ENCODE results near the gene TF. TPM values are rescaled to one million over a fixed set of nuclear protein-coding genes. Genes with fewer than 3 reads are reported as not detected.

The TF gene
- total RNA-seq, 1 donor from 2014 or later: under 0.01 TPM

DNA sequence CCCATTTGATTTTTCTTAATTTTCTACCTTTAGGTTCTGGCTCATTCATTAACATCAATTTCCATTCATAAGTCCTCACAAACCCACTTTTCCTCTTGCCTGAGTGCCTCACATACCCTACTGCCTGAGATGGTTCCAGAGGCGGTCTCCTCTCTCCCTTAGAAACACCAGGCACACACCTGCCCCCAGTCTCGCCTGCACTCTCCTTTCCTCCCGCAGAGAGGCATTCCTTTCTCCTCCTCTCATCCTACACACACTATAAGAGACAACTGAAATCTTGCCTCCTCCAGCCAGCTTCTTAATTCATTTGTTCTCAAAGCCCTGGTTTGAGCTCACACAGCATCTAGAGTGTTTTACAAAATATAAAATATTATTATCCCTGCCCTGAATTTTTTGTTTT, 27.5 kb downstream of the TF start:
- TF ChIP-seq, protein P1, sequence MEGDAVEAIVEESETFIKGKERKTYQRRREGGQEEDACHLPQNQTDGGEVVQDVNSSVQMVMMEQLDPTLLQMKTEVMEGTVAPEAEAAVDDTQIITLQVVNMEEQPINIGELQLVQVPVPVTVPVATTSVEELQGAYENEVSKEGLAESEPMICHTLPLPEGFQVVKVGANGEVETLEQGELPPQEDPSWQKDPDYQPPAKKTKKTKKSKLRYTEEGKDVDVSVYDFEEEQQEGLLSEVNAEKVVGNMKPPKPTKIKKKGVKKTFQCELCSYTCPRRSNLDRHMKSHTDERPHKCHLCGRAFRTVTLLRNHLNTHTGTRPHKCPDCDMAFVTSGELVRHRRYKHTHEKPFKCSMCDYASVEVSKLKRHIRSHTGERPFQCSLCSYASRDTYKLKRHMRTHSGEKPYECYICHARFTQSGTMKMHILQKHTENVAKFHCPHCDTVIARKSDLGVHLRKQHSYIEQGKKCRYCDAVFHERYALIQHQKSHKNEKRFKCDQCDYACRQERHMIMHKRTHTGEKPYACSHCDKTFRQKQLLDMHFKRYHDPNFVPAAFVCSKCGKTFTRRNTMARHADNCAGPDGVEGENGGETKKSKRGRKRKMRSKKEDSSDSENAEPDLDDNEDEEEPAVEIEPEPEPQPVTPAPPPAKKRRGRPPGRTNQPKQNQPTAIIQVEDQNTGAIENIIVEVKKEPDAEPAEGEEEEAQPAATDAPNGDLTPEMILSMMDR (IDR thresholded peaks at IDR 0.05; ENCODE audit: insufficient read depth, low read length, poor library complexity, severe bottlenecking): no peak
- no peaks in the 10 kb centered on the region for H3K36me3 ChIP-seq (ENCODE audit: control insufficient read depth, insufficient read depth, low read length)
- no peak overlapping the region for H3K4me3 ChIP-seq (ENCODE audit: low read depth, low read length)
- no peak for DNase-seq (ENCODE audit: low read depth)
- no peaks in the 10 kb centered on the region for H3K27me3 ChIP-seq (ENCODE audit: control insufficient read depth, insufficient read depth, low read length)

DNA sequence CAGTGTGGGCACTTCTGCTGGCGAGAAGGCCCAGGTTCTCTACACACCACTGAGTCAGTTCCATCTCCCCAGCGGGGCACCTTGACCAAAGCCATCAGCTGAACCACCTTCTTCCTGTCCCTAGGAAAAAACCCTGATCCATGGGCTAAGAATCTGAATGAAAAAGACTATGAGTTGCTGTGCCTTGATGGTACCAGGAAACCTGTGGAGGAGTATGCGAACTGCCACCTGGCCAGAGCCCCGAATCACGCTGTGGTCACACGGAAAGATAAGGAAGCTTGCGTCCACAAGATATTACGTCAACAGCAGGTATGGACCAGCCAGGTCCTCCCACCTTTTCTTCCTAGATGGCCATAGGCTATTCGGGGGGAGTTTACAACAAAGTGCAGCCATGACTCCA, 29.1 kb downstream of the TF start:
- TF ChIP-seq, protein P1 (IDR thresholded peaks at IDR 0.05; ENCODE audit: insufficient read depth, low read length, poor library complexity, severe bottlenecking): no peak
- no peaks in the 10 kb centered on the region for H3K27me3 ChIP-seq (ENCODE audit: control insufficient read depth, insufficient read depth, low read length)
- no peak for DNase-seq (ENCODE audit: low read depth)
- no peak overlapping the region for H3K4me3 ChIP-seq (ENCODE audit: low read depth, low read length)
- no peaks in the 10 kb centered on the region for H3K36me3 ChIP-seq (ENCODE audit: control insufficient read depth, insufficient read depth, low read length)

DNA sequence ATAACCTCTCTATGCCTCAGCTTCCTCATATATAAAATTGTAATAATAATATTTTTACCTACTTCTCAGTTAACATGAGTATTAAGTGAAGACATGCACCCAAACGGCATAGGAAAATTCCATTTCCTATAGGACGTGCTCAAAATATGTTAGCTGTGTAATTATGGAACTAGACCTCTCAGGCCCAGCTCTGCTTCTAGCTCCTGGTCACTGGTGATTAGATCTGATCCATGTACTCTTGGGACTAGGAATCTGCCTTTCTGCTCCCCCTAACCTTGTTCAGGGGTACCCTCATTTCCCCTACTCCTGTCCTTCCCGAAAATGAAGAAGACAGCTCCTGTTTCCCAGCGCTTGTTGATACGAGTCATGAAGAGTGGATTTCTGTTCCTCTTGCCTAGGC, 29.6 kb downstream of the TF start:
- H3K27me3 ChIP-seq (ENCODE audit: control insufficient read depth, insufficient read depth, low read length): no peaks in the 10 kb centered on the region
- no peaks in the 10 kb centered on the region for H3K36me3 ChIP-seq (ENCODE audit: control insufficient read depth, insufficient read depth, low read length)
- TF ChIP-seq, protein P1 (IDR thresholded peaks at IDR 0.05; ENCODE audit: insufficient read depth, low read length, poor library complexity, severe bottlenecking): no peak
- no peak for DNase-seq (ENCODE audit: low read depth)
- H3K4me3 ChIP-seq (ENCODE audit: low read depth, low read length): no peak overlapping the region

DNA sequence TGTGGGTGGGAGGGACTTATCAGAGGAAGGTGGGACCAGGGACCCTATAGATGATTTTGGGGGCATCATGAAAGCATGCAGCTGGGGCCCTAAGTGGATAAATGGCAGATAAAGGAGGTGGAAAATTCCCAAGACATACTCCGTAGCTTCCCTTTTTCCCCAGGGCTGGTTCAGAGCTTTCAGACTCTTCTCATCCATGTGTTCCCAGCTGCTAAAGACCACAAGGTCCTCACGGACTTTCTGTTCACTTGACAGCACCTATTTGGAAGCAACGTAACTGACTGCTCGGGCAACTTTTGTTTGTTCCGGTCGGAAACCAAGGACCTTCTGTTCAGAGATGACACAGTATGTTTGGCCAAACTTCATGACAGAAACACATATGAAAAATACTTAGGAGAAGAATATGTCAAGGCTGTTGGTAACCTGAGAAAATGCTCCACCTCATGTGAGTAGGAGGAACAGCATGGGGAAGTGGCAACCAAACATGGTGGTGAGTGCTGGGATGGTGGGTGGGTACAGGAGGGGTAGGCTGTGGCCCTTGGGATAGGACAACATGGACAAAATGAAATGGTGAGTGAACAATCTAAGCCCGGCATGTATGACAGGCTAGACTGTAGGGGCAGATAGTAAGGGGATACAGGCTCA, 30.7 kb downstream of the TF start:
- Histone ChIP-seq H3K4me3 (ENCODE audit: low read depth, low read length) (no peak overlapping the region), H3K27me3 (ENCODE audit: control insufficient read depth, insufficient read depth, low read length) (no peaks in the 10 kb centered on the region), H3K36me3 (ENCODE audit: control insufficient read depth, insufficient read depth, low read length) (no peaks in the 10 kb centered on the region)
- TF ChIP-seq, protein P1 (IDR thresholded peaks at IDR 0.05; ENCODE audit: insufficient read depth, low read length, poor library complexity, severe bottlenecking): no peak
- DNase-seq (ENCODE audit: low read depth): no peak

DNA sequence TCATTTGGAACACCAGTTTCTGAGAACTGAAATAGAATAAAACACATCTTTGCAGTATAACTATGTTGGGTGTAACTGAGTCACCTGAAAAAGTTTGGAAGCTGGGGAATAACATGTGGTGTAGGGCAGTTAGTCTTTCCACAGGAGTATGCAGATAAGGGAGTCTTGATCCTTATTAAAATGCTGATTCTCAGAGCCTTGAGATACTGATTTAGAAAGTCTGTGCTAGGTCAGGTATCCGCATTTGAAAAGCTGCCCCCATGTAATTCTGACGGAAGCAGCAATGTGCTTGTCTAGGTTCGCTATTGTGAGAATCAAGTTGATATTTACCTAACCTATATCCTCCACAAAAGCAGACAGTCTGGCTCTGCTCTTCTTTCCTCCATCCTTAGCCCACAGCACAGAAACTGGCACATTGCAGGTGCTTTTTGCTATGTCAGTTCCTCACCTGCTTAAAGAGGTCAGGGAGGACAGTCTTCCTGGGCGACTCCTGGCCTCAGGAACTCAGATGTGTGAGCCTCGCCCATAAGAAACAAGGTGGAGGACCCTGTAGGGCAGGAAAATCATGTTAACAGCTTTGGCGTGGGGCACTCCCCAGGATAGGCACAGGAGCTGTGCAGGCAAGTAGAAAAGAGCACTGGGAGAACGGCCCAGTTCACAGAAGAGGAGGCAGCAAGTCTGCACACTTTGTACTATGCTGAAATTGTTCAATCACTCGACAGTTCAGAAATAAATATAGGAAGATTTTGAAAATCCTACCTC, 31.8 kb downstream of the TF start:
- no peaks in the 10 kb centered on the region for H3K27me3 ChIP-seq (ENCODE audit: control insufficient read depth, insufficient read depth, low read length)
- no peaks in the 10 kb centered on the region for H3K36me3 ChIP-seq (ENCODE audit: control insufficient read depth, insufficient read depth, low read length)
- H3K4me3 ChIP-seq (ENCODE audit: low read depth, low read length): no peak overlapping the region
- no peak for DNase-seq (ENCODE audit: low read depth)
- TF ChIP-seq, protein P1 (IDR thresholded peaks at IDR 0.05; ENCODE audit: insufficient read depth, low read length, poor library complexity, severe bottlenecking): no peak
